Astrocyte (in vitro differentiated cells and primary cell): ENCODE results near the gene ASCC2. TPM values are rescaled to one million over a fixed set of nuclear protein-coding genes. Genes with fewer than 3 reads are reported as not detected.
A peak's percentile ranks its signal among the peaks of the same experiment; 100 is the strongest.

Experiments used
- DNase-seq: peaks from one replicate; pipeline ENCODE4 v3.0.0-alpha.2; 2010; ENCODE audit warnings: low read depth
- FAIRE-seq: peaks from 2 replicates; lab custom pipeline; 2011; peaks lifted over from hg19 to GRCh38; lab: Jason Lieb, UNC
- H2AFZ ChIP-seq: 2 replicates; pipeline ENCODE4 v1.6.0; 2012; ENCODE audit warnings: low read depth, low read length, inconsistent platforms
- H3K27ac ChIP-seq: 2 replicates; pipeline ENCODE4 v1.5.1; 2011; ENCODE audit warnings: low read depth, low read length, inconsistent platforms
- H3K27me3 ChIP-seq: 2 replicates; pipeline ENCODE4 v1.6.0; 2011; ENCODE audit warnings: low read length, inconsistent platforms; ENCODE audit not compliant: insufficient read depth
- H3K36me3 ChIP-seq: 2 replicates; pipeline ENCODE4 v1.5.1; 2011; ENCODE audit warnings: low read length, inconsistent platforms; ENCODE audit not compliant: insufficient read depth
- H3K4me1 ChIP-seq: 2 replicates; pipeline ENCODE4 v1.5.1; 2011; ENCODE audit warnings: low read length, inconsistent platforms; ENCODE audit not compliant: insufficient read depth
- H3K4me2 ChIP-seq: 2 replicates; pipeline ENCODE4 v1.6.0; 2012; ENCODE audit warnings: low read length, inconsistent platforms
- H3K4me3 ChIP-seq: 2 replicates; pipeline ENCODE4 v1.5.1; 2011; ENCODE audit warnings: low read depth, mild to moderate bottlenecking, low read length, inconsistent platforms; ENCODE audit not compliant: insufficient read depth
- H3K79me2 ChIP-seq: 2 replicates; pipeline ENCODE4 v1.6.0; 2012; ENCODE audit warnings: mild to moderate bottlenecking, low read length, inconsistent platforms; ENCODE audit not compliant: insufficient read depth
- H3K9ac ChIP-seq: 2 replicates; pipeline ENCODE4 v1.6.0; 2012; ENCODE audit warnings: mild to moderate bottlenecking, low read length, inconsistent platforms
- H3K9me3 ChIP-seq: 2 replicates; pipeline ENCODE4 v1.5.1; 2012; ENCODE audit warnings: low read depth, mild to moderate bottlenecking, low read length, inconsistent platforms; ENCODE audit not compliant: insufficient read depth
- H4K20me1 ChIP-seq: 2 replicates; pipeline ENCODE4 v1.6.0; 2012; ENCODE audit warnings: low read length, inconsistent platforms; ENCODE audit not compliant: insufficient read depth
- H3K27ac Mint-ChIP-seq: one replicate; pipeline ENCODE4 v1.8.0; 2021; ENCODE audit warnings: mild to moderate bottlenecking, mixed read lengths; ENCODE audit not compliant: unreplicated experiment
- H3K27me3 Mint-ChIP-seq: one replicate; pipeline ENCODE4 v1.8.0; 2021; ENCODE audit warnings: low read depth, mixed read lengths; ENCODE audit not compliant: unreplicated experiment
- H3K36me3 Mint-ChIP-seq: one replicate; pipeline ENCODE4 v1.8.0; 2021; ENCODE audit warnings: low read depth, mixed read lengths; ENCODE audit not compliant: unreplicated experiment
- H3K4me1 Mint-ChIP-seq: one replicate; pipeline ENCODE4 v1.8.0; 2021; ENCODE audit warnings: low read depth, mixed read lengths; ENCODE audit not compliant: unreplicated experiment
- H3K4me3 Mint-ChIP-seq: one replicate; pipeline ENCODE4 v1.8.0; 2021; ENCODE audit warnings: mild to moderate bottlenecking, moderate library complexity, mixed read lengths; ENCODE audit not compliant: unreplicated experiment
- H3K9me3 Mint-ChIP-seq: one replicate; pipeline ENCODE4 v1.8.0; 2021; ENCODE audit warnings: mild to moderate bottlenecking, mixed read lengths; ENCODE audit not compliant: unreplicated experiment
- CTCF ChIP-seq: IDR thresholded peaks from 2 replicates; pipeline ENCODE4 v1.5.1; 2011; ENCODE audit warnings: low read depth, mild to moderate bottlenecking, inconsistent platforms, low read length, moderate library complexity; ENCODE audit not compliant: insufficient read depth
- EZH2 ChIP-seq: IDR thresholded peaks from 2 replicates; pipeline ENCODE4 v1.6.1; 2012; ENCODE audit warnings: mild to moderate bottlenecking, low read length, inconsistent platforms; ENCODE audit not compliant: insufficient read depth
- total RNA-seq: library from RNA; stranded (reverse); gene quantifications from 2 replicates; pipeline ENCODE4 v1.2.1, GENCODE V29; 2021

Gene ASCC2
- total RNA-seq, 1 donor from 2014 or later: 71.2 TPM

- H3K27me3 ChIP-seq: peaks cover 2% of the 10 kb centered on the region
- no peaks in the 10 kb centered on the region for H3K4me1 Mint-ChIP-seq
- TF ChIP-seq EZH2 (no peak), CTCF (no peak)
- H3K4me1 ChIP-seq: no peaks in the 10 kb centered on the region
- H3K36me3 Mint-ChIP-seq: no peaks in the 10 kb centered on the region
- DNase-seq (no peak), FAIRE-seq (no peak)
- no peaks in the 10 kb centered on the region for H3K79me2 ChIP-seq
- no peak overlapping the region for H3K27ac Mint-ChIP-seq
- H3K4me2 ChIP-seq: no peak overlapping the region
- no peak overlapping the region for H3K4me3 Mint-ChIP-seq
- peaks cover 2% of the 10 kb centered on the region for H3K27me3 Mint-ChIP-seq
- H3K9me3 Mint-ChIP-seq: no peaks in the 10 kb centered on the region
- no peak overlapping the region for H3K27ac ChIP-seq
- H4K20me1 ChIP-seq: no peaks in the 10 kb centered on the region
- H3K36me3 ChIP-seq: no peaks in the 10 kb centered on the region
- no peaks in the 10 kb centered on the region for H3K9me3 ChIP-seq
- no peak overlapping the region for H2AFZ ChIP-seq
- H3K9ac ChIP-seq: no peak overlapping the region
- no peak overlapping the region for H3K4me3 ChIP-seq
These were observed 18.4 kb upstream of the ASCC2 start for GRCh38 chr22:29856496-29856895.

GRCh38 chr22:29855611-29856181 lies 17.6 kb upstream of the ASCC2 start:
- Histone ChIP-seq H3K27ac (no peak overlapping the region), H3K79me2 (no peaks in the 10 kb centered on the region), H3K27me3 (peaks cover 2% of the 10 kb centered on the region), H3K9ac (no peak overlapping the region), H3K4me2 (no peak overlapping the region), H3K9me3 (no peaks in the 10 kb centered on the region), H3K36me3 (no peaks in the 10 kb centered on the region), H3K4me1 (no peaks in the 10 kb centered on the region), H4K20me1 (no peaks in the 10 kb centered on the region), H3K4me3 (no peak overlapping the region), H2AFZ (no peak overlapping the region)
- peak overlapping the region; percentile 34 for H3K4me3 Mint-ChIP-seq
- no peaks in the 10 kb centered on the region for H3K9me3 Mint-ChIP-seq
- TF ChIP-seq EZH2 (no peak), CTCF (no peak)
- FAIRE-seq (no peak), DNase-seq (no peak)
- no peaks in the 10 kb centered on the region for H3K36me3 Mint-ChIP-seq
- H3K27me3 Mint-ChIP-seq: peaks cover 2% of the 10 kb centered on the region
- H3K4me1 Mint-ChIP-seq: no peaks in the 10 kb centered on the region
- H3K27ac Mint-ChIP-seq: no peak overlapping the region

GRCh38 chr22:29854432-29854831 lies 16.4 kb upstream of the ASCC2 start:
- H2AFZ ChIP-seq: no peak overlapping the region
- no peak overlapping the region for H3K27ac ChIP-seq
- no peak overlapping the region for H3K4me2 ChIP-seq
- no peaks in the 10 kb centered on the region for H3K4me1 ChIP-seq
- peaks cover 6% of the 10 kb centered on the region for H3K9me3 Mint-ChIP-seq
- H3K9me3 ChIP-seq: no peaks in the 10 kb centered on the region
- no peaks in the 10 kb centered on the region for H4K20me1 ChIP-seq
- H3K27me3 ChIP-seq: peaks cover 2% of the 10 kb centered on the region
- H3K36me3 Mint-ChIP-seq: no peaks in the 10 kb centered on the region
- H3K27me3 Mint-ChIP-seq: peaks cover 2% of the 10 kb centered on the region
- no peak overlapping the region for H3K4me3 Mint-ChIP-seq
- H3K4me3 ChIP-seq: no peak overlapping the region
- no peaks in the 10 kb centered on the region for H3K36me3 ChIP-seq
- FAIRE-seq: no peak
- H3K79me2 ChIP-seq: no peaks in the 10 kb centered on the region
- no peak for DNase-seq
- H3K27ac Mint-ChIP-seq: no peak overlapping the region
- H3K9ac ChIP-seq: no peak overlapping the region
- TF ChIP-seq EZH2: no peak
- no peak for TF ChIP-seq CTCF
- no peaks in the 10 kb centered on the region for H3K4me1 Mint-ChIP-seq
